PC-3 (cell line): Measurements from ENCODE around the gene PLD1.

Source experiments
- CTCF ChIP-seq: fragments of 300-600 bp; sonication (generic); conservative IDR thresholded peaks from 2 replicates; pipeline ENCODE4 v1.5.1; 2017; ENCODE audit warnings: antibody characterized with exemption, low read depth, mild to moderate bottlenecking, low read length
- EZH2 ChIP-seq: fragments of 300-600 bp; sonication (generic); IDR thresholded peaks from one replicate; pipeline ENCODE4 v1.6.1; 2017; ENCODE audit warnings: antibody characterized with exemption, mild to moderate bottlenecking, low read length; ENCODE audit not compliant: unreplicated experiment
- EZH2phosphoT487 ChIP-seq: fragments of 300-600 bp; sonication (generic); IDR thresholded peaks from 2 replicates; pipeline ENCODE4 v1.6.1; 2018; ENCODE audit warnings: mild to moderate bottlenecking, antibody characterized with exemption, low read length, borderline replicate concordance

- no peak for TF ChIP-seq CTCF
- TF ChIP-seq EZH2, result no peak
- TF ChIP-seq EZH2phosphoT487, result no peak
These were observed 22.7 kb upstream of the PLD1 start for GRCh38 chr3:171832989-171833388.
